Left renal pelvis (tissue), 4 donors: Measurements from ENCODE around the gene CNPY4. TPM values are rescaled to one million over a fixed set of nuclear protein-coding genes. Genes with fewer than 3 reads are reported as not detected.

Source experiments
- DNase-seq, 4 donors: peaks; one replicate each; pipeline ENCODE4 v3.0.0-alpha.2; 2013; ENCODE audit warnings: low read depth in 4 of 4, low spot score in 3 of 4
- polyA plus RNA-seq, 4 donors: library from polyadenylated mRNA; unstranded; fragments of 120-200 nt; gene quantifications; one replicate each; pipeline ENCODE4 v1.2.1, GENCODE V29; 2013; ENCODE audit not compliant: insufficient read length in 4 of 4

The CNPY4 gene
- polyA plus RNA-seq, 4 donors = 40.7 to 90.5 (median 45.0) TPM

DNA sequence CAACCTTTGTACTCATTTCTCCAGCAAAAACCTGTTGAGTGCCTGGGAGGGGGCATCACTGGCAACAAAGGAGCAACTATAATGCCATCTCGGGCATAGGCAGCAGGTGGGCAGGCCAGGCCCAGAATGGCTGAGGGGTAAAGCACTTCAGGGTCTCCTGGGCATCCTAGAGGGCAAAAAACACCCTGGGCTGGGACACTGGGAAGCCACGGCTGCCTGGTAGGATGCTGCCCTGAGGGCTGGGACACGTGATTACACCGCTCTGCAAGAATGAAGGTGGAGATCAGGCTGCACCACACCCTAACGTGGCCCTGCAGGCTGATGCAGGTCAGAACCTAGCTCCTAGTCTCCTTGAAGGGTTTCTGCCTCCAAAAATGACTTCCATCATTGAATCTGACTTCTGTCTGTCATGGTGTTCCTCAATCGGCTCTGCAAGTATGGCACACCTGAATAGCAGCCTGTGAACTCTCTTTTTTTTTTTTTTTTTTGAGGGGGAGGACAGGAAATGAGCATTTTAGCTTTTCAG, 43.6 kb downstream of the CNPY4 start:
- DNase-seq = no peak

DNA sequence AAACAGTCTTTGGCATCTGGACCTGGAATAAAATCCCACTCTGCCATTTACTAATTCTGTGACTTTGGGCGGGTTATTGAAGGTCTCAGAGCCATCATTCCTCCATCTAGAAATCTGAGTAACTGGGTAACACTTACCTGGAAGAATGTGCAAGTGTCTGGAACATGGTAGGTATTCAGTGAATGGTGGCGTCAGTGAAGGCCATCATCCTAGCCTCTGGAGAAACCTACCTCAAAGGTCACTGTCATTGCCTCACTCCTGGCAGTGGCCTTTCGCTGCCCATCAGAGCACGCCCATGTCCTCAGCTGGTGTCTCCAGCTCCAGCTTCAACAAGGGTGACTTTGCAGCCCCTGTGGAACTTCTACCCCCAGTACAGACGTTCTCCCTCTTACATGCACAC, 44.4 kb downstream of the CNPY4 start:
- no peak for DNase-seq

DNA sequence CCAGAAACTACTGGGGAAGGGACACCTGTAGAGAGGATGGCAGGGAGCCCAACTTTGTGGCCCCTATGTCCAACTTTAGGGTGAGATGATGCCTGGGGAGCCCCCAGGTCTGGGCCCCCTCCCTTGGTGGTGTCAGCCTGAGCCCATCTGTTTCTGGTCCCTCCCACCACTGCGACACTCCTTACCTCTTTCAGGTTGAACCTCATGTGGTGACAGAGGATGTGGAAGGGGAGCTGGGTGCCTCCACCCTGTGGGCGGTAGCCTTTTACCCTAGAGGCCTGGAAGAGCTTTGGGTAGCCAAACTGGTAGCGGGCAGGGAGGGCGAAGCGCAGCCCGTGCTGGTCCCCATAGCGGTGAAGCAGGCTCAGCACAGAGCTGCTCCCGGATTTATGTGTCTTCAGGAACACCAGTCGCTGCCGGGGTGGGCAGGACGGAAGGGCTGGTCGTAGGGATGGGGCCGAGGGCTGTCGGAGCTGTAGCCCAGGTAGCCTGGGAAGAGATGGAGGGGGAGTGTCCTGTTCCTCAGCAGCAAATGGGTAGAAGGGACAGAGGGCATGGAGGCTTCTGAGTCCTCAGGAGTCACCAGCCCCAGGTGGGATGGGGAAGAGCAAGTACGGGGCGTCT, 47.0 kb downstream of the CNPY4 start:
- no peak for DNase-seq

DNA sequence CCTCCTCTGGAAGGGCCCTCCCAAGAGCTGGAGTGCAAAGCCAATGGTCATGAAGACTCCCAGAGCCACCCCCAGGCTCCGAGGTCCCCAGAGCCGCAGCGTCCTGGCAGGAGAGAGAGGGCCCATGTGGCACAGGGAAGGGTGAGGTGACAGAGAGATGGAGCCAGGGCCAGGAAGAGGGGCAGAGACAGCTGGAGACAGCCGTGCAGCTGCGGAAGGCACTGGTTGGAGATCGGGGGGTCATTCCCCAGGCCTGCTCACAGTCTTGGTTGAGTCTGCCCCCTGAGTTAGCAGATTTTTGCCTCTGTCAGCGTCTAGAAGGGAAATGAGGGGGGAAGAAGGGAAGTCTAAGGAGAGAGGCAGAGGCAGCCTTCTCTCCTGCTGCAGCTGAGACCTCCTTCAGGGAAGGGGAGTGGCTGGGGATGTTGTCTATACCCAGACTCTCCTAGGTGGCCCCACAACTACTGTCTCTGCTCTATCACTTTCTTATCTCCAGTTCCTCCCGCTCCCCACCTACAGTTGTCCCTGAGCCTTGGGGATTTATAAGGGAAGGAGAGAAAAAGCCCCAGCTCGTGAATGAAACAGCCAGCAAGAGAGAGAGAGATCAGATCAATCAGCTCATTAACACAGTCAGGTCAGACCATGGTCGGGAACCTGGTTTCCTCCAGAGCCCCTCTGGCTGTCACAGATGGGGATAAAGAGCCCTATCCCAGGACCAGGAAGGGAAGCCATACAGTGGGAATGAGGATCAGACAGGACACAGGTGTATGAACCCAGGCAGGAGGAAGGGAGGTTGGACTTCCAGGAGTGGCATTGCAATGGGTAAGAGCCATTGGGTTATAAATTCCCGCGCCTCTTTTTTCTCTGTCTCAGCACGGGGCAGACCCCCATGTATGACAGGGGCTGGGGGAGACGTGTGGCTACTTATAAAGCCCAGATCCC, 47.8 kb downstream of the CNPY4 start:
- DNase-seq = no peak

DNA sequence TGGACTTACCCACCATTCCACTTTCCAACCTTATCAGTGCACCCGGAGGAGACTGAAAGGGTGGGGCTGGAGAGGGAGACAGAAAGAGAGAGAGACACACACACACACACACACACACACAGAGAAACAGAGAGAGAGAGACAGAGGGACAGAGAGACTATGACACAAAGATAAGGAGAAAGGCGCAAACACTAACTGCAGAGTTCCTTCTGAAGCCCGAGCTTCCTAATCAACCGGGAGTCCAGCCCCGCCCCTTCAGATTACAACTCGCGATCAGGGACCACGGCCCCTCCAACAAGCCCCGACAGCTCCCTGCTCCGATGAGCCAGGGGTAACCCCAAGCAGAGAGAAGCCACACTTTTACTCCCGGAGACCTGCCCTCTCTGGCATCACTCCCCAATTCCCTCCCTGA, 48.5 kb downstream of the CNPY4 start:
- DNase-seq = no peak

DNA sequence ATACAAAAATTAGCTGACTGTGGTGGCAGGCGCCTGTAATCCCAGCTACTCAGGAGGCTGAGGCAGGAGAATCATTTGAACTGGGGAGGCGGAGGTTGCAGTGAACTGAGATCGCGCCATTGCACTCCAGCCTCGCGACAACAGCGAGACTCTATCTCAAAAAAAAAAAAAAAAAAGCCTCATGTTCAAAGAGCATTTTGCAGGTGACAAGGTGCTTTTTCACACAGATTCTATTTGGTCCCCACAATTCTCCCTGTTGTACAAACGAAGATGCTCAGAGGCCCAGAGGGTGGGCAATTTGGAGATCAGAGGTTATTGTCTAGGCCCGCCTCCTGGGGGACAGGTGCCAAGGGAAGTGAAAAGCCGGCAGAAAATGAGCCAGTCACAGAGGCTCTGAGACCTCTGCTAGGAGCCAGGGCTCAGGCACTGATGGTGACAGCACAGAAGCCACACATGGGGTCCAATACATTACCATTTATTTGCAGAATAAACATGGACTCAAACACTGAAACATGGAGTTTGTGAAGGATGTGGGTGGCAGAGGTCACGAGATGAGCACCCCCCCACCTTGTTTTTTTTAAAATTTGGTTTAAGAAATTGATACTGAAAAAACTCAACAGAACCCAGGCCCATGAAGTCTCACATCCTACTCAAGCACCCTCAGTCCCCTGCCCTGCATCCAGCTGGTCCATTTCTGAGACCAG, 49.9 kb downstream of the CNPY4 start:
- no peak for DNase-seq

DNA sequence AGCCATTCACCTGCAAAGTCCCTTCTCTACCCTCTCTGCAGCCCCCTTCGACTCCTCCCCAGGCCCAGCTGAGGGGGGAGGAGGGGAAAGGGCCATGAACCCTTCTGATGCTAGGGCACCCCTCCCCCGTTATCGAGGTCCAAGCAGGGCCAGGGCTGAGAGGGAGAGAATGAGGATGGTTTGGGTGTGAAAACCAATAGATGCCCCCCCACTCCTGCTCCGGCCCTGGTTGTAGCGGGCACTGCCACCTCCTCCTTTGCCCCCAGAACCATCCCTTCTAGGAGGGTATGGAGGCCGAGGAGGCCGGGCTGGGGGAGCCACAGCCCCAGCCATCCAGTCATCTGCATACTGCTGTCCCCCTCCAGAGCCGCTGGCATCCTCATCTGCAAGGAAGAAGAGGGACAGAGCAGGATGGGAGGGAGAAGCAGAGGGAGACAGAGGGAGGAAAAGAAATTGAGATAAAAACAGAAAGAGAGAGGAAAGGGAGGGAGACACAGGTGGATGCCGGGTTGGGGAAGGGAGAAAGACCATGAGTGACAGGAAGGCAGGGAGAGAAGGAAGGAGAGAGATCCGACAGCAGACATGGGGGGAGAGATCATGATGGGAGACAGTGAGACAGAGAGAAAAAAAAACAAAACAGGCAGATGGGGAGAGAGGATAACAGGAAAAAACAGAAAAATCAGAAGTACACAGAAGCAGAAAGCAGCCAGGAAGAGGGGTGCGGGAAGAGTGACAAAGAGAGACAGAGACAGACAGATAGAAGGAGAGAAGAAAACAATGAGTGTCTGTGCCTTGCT, 50.9 kb downstream of the CNPY4 start:
- no peak for DNase-seq

DNA sequence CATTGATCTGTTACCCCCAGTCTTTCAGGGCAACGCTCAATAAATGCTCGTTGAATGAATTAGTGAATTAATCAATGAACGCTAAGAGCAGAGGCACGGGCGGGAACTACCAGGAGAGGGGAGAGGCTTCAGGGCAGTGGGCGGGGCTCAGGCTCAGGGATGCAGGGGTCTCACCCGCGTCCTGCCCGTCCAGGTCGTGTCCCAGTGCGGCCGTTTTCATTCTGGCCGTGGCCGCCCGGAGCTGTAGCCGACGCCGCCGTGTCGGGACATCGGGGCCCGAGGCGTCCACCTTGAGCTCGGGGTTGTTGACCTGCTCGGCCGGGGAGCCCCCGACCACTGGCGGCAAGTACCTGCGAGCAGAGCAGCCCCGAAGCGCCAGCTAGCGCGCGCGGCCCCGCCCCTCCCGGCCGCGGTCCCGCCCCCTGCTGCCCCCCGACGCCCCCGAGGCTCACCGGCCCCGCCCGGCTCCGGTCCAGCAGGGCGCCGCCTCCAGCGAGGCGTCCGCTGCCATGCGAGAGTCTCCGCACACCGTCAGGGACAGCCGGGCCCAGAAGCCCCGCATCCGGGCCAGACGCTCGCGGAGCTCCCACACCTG, 51.8 kb downstream of the CNPY4 start:
- no peak for DNase-seq

DNA sequence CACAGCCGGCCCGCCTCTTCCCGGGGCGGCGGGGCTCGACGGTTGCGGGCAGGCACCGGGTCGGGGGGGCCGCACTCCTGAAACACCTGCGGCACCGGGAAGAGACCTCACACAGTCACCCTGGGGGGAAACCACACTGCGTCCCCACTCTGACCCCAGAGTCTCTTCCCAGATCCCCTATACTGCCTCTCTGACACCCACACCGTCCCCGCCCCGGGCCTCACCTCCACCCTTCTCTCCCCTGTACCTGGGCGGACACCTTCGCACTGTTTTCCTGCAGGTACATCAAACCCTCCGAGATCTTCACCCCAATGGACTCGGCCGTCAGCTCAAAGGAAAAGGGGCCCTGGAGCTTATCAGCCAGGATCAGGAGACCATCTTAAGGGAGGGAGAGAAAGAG, 52.4 kb downstream of the CNPY4 start:
- no peak for DNase-seq

DNA sequence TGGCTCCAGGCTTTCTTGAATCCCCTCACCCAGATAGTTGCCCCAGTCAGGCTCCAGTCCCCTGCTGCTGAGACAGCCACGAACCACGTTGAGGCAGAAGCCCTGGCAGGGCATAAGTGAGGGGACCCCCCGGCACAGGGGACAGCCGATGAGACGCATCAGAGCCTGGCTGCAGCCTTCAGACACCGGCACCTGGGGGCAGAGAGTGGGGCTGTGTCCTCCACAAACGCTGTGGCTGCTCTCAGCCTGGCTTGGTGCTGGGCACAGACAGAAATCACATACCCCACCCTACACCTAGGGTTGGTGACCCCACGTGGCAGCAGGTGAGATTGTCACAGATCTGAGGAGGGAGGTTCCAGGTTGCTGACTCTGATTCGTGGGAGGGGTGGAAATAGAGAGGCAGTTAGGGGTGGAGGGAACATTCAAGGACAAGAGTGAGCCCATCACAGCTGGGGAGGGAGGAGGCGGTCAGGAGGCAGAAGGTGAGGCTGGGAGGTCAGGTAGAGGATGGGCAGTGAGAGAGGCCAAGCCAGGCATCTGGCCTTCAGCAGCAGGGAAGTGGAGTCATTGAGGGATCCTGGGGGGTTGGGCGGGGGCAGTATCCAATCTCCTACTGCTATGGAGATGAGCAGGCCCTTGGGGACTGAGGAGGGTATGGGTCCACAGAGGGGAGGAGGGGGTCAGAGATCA, 54.5 kb downstream of the CNPY4 start:
- DNase-seq = no peak

DNA sequence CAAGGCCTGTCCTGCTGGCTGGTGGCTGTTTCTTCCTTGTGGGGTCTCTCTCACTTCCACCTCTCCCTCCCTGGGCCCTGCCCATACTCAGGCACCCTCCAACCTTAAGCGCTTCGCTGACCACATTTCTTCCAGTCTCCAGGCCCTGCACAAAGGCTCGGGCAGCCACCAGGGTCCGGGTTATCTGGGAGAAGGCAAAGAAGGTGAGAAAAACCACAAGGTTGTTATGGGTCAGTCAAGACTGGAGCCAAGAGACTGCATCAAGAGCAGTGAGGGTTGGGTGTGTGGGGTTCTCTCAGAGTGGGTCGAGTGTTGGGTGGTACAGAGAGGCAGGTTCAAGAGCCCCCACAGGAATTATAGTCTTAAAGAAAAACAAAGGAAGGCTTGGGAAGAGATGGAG, 55.1 kb downstream of the CNPY4 start:
- no peak for DNase-seq

Other genes starting within 250 kb of the CNPY4 start
- not detected for gene OR2AE1, start 242.6 kb upstream of the CNPY4 start, polyA plus RNA-seq
- gene TRIM4, start 200.1 kb upstream of the CNPY4 start, polyA plus RNA-seq = 10 to 100 TPM; 28.8 to 39.6 (median 35.8) TPM
- gene GJC3, start 190.0 kb upstream of the CNPY4 start, polyA plus RNA-seq = 1 to 10 TPM in 3 of 4 donors, under 1 TPM in 1; 0.87 to 1.5 (median 1.2) TPM
- gene AZGP1, start 143.6 kb upstream of the CNPY4 start, polyA plus RNA-seq = 10 to 100 TPM in 3 of 4 donors, 1 to 10 TPM in 1; 2.5 to 62.9 (median 43.6) TPM
- 10 to 100 TPM; 47.5 to 62.2 (median 58.1) TPM for gene ZKSCAN1, start 104.0 kb upstream of the CNPY4 start, polyA plus RNA-seq
- 10 to 100 TPM; 18.1 to 22.8 (median 20.9) TPM for gene ZSCAN21, start 69.9 kb upstream of the CNPY4 start, polyA plus RNA-seq
- 10 to 100 TPM; 35.6 to 57.3 (median 54.5) TPM for gene ZNF3, start 37.9 kb upstream of the CNPY4 start, polyA plus RNA-seq
- gene COPS6, start 30.7 kb upstream of the CNPY4 start, polyA plus RNA-seq = 100 to 1,000 TPM; 103 to 137 (median 126) TPM
- gene MCM7, start 18.2 kb upstream of the CNPY4 start, polyA plus RNA-seq = 100 to 1,000 TPM in 3 of 4 donors, 10 to 100 TPM in 1; 94.6 to 165 (median 144) TPM
- 10 to 100 TPM; 26.1 to 39.2 (median 29.8) TPM for gene AP4M1, start 18.0 kb upstream of the CNPY4 start, polyA plus RNA-seq
- 10 to 100 TPM; 46.3 to 69.7 (median 59.6) TPM for gene TAF6, start 276 bp upstream of the CNPY4 start, polyA plus RNA-seq
- 1 to 10 TPM in 3 of 4 donors, under 1 TPM in 1; 0.99 to 2.3 (median 1.6) TPM for gene MBLAC1, start 7.3 kb downstream of the CNPY4 start, polyA plus RNA-seq
- gene LAMTOR4, start 29.3 kb downstream of the CNPY4 start, polyA plus RNA-seq = 100 to 1,000 TPM in 1 of 4 donors, 10 to 100 TPM in 3; 79.5 to 129 (median 92.6) TPM
- gene TRAPPC14, start 39.1 kb downstream of the CNPY4 start, polyA plus RNA-seq = 10 to 100 TPM; 14.4 to 32.2 (median 19.1) TPM
- 10 to 100 TPM in 1 of 4 donors, 1 to 10 TPM in 3; 5.8 to 14.2 (median 8.1) TPM for gene GAL3ST4, start 49.0 kb downstream of the CNPY4 start, polyA plus RNA-seq
- 10 to 100 TPM in 1 of 4 donors, 1 to 10 TPM in 3; 6.4 to 18.3 (median 8.8) TPM for gene GPC2, start 57.7 kb downstream of the CNPY4 start, polyA plus RNA-seq
- 10 to 100 TPM; 11.3 to 31.0 (median 17.0) TPM for gene STAG3, start 58.3 kb downstream of the CNPY4 start, polyA plus RNA-seq
- gene PVRIG, start 100.3 kb downstream of the CNPY4 start, polyA plus RNA-seq = 1 to 10 TPM; 3.5 to 8.5 (median 5.2) TPM
- 1 to 10 TPM; 5.0 to 8.9 (median 6.8) TPM for gene SPDYE3, start 188.1 kb downstream of the CNPY4 start, polyA plus RNA-seq
- 10 to 100 TPM; 21.5 to 61.4 (median 32.0) TPM for gene PILRB, start 238.5 kb downstream of the CNPY4 start, polyA plus RNA-seq